PC-3 (cell line): ENCODE data around the gene PDZD2. TPM values are rescaled to one million over a fixed set of nuclear protein-coding genes. Genes with fewer than 3 reads are reported as not detected.

ENCODE experiments used
- ATAC-seq: fragments of 200-7000 bp; cut with Tn5 transposase; 2 replicates; pipeline ENCODE4 v1.9.1; 2020; ENCODE audit warnings: mild to moderate bottlenecking, moderate library complexity
- BruUV-seq: library from RNA; stranded (reverse); fragments of 400-500 nt; replicated peaks from 2 replicates; lab custom pipeline; 2021; lab: Mats Ljungman, UMichigan
- CTCF ChIA-PET: fragments of 300-600 bp; sonication (Branson Sonifier 250); formaldehyde crosslinking; loops from one replicate; lab custom pipeline; 2022; ENCODE audit warnings: antibody characterized with exemption; lab: Charles Lee
- POLR2A ChIA-PET: fragments of 300-600 bp; sonication (Branson Sonifier 250); formaldehyde crosslinking; loops from one replicate; lab custom pipeline; 2022; ENCODE audit warnings: antibody characterized with exemption; ENCODE audit not compliant: unreplicated experiment; lab: Charles Lee
- DNase-seq: peaks from one replicate; pipeline ENCODE4 v3.0.0-alpha.2; 2015
- H2AFZ ChIP-seq: fragments of 300-600 bp; sonication (generic); 2 replicates; pipeline ENCODE4 v1.6.0; 2016; ENCODE audit warnings: antibody characterized with exemption, low read length
- H3F3A ChIP-seq: fragments of 300-600 bp; sonication (generic); one replicate; pipeline ENCODE4 v1.6.0; 2017; ENCODE audit warnings: antibody characterized with exemption, low read length, control low read depth, mild to moderate bottlenecking; ENCODE audit not compliant: unreplicated experiment
- H3K27ac ChIP-seq: fragments of 300-600 bp; sonication (generic); 2 replicates; pipeline ENCODE4 v1.5.1; 2016; ENCODE audit warnings: mild to moderate bottlenecking, low read length
- H3K27me3 ChIP-seq: fragments of 300-600 bp; sonication (generic); 2 replicates; pipeline ENCODE4 v1.6.1; 2016; ENCODE audit warnings: low read length, mixed read lengths
- H3K36me3 ChIP-seq: fragments of 300-600 bp; sonication (generic); 2 replicates; pipeline ENCODE4 v1.6.1; 2016; ENCODE audit warnings: low read depth, mixed run types, low read length, mixed read lengths
- H3K4me1 ChIP-seq: fragments of 300-600 bp; sonication (generic); 2 replicates; pipeline ENCODE4 v1.5.1; 2016; ENCODE audit warnings: low read length; ENCODE audit not compliant: insufficient read depth
- H3K4me2 ChIP-seq: fragments of 300-600 bp; sonication (generic); 2 replicates; pipeline ENCODE4 v1.6.0; 2016; ENCODE audit warnings: low read length
- H3K4me3 ChIP-seq: fragments of 300-600 bp; sonication (generic); 2 replicates; pipeline ENCODE4 v1.5.1; 2016; ENCODE audit warnings: mild to moderate bottlenecking, low read length, mixed read lengths
- H3K79me2 ChIP-seq: fragments of 300-600 bp; sonication (generic); 2 replicates; pipeline ENCODE4 v1.6.1; 2017; ENCODE audit warnings: low read length, mixed read lengths
- H3K9ac ChIP-seq: fragments of 300-600 bp; sonication (generic); 2 replicates; pipeline ENCODE4 v1.6.0; 2016; ENCODE audit warnings: mild to moderate bottlenecking, low read length
- H3K9me2 ChIP-seq: fragments of 300-600 bp; sonication (generic); replicated peaks from 2 replicates; pipeline ENCODE4 v1.6.1; 2016; ENCODE audit warnings: mixed run types, low read length, mixed read lengths
- H3K9me3 ChIP-seq: fragments of 300-600 bp; sonication (generic); 2 replicates; pipeline ENCODE4 v1.6.1; 2016; ENCODE audit warnings: low read length, mixed read lengths
- H4K20me1 ChIP-seq: fragments of 300-600 bp; sonication (generic); 2 replicates; pipeline ENCODE4 v1.6.1; 2016; ENCODE audit warnings: low read length, mixed read lengths
- EZH2 ChIP-seq: fragments of 300-600 bp; sonication (generic); IDR thresholded peaks from one replicate; pipeline ENCODE4 v1.6.1; 2017; ENCODE audit warnings: antibody characterized with exemption, mild to moderate bottlenecking, low read length; ENCODE audit not compliant: unreplicated experiment
- EZH2phosphoT487 ChIP-seq: fragments of 300-600 bp; sonication (generic); IDR thresholded peaks from 2 replicates; pipeline ENCODE4 v1.6.1; 2018; ENCODE audit warnings: mild to moderate bottlenecking, antibody characterized with exemption, low read length, borderline replicate concordance
- intact Hi-C: fragments of 100-400 bp; cut with micrococcal nuclease; formaldehyde crosslinking; loops from 2 replicates; pipeline ENCODE4 v1.9.0; 2023
- total RNA-seq: library from RNA; depleted of rRNA; stranded (reverse); fragments of >200 nt; gene quantifications from 2 replicates; pipeline ENCODE4 v1.2.3, GENCODE V29; 2014
- TF ChIP-seq, protein P1 (sequence below): fragments of 300-600 bp; sonication (generic); conservative IDR thresholded peaks from 2 replicates; pipeline ENCODE4 v1.5.1; 2017; ENCODE audit warnings: antibody characterized with exemption, low read depth, mild to moderate bottlenecking, low read length

PDZD2 gene
- total RNA-seq, 1 experiment from 2014 or later = 2.0 TPM

DNA sequence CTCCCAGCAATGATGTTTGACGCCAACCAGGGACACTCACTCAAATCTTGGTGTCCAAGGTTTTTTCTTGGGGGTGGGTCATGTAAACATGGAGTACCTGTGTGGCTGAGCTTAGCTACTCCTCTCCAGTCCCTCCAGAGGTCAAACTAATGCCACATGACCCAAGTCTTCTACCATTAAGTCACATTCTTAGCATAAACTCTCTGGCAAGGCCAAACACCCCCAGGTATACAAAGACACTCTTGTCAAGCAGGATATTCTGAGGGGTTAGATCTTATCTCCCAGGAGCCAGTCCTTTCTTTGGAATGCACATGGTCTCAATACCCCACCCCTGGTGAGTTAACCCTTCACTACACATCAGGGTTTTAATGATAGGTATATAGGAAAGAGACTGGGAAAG is 161.4 kb downstream of the PDZD2 start:
- Histone ChIP-seq H3K9ac (no peak overlapping the region), H3K4me1 (no peaks in the 10 kb centered on the region), H3K9me3 (no peaks in the 10 kb centered on the region), H3K4me2 (no peak overlapping the region), H3F3A (no peaks in the 10 kb centered on the region), H3K79me2 (no peaks in the 10 kb centered on the region), H3K27me3 (peaks cover 46% of the 10 kb centered on the region), H3K4me3 (no peak overlapping the region), H3K9me2 (no peaks in the 10 kb centered on the region), H3K27ac (no peak overlapping the region), H4K20me1 (no peaks in the 10 kb centered on the region), H3K36me3 (no peaks in the 10 kb centered on the region), H2AFZ (no peak overlapping the region)
- ChIA-PET POLR2A (no interaction called here), CTCF (no interaction called here)
- TF ChIP-seq EZH2phosphoT487 = no peak
- no peak for DNase-seq
- ATAC-seq = no peak
- intact Hi-C loops = no loop called here
- BruUV-seq = no TSS peak

DNA sequence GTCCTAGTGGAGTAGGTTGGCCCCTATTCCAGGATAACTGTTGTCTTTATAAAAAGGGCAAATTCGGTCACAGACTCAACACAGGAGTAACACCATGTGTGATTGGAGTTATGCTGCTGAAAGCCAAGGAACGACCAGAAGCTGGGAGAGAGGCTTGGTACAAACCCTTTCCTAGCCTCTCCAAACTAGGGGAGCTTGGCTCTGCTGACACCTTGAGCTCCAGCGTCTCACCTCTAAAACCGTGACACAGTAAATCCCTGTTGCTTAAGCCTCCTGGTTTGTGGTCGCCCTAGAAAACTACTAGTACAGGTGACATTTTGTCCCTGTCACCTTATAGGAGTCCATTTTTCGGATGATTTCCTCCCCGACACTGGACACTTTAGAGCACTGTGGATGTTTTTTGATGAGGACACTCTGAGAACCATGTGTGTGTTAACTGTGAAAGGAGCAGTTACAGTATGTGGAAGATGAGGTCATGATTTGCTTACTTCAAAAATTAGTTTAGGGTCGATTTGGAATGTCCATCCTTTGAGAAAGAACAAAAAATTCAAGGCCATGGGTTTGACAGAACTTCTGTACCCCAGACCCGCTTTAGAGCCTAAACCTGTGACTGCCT is 167.0 kb downstream of the PDZD2 start:
- no peaks in the 10 kb centered on the region for H3K36me3 ChIP-seq
- no peaks in the 10 kb centered on the region for H3K79me2 ChIP-seq
- no peak overlapping the region for H3K27ac ChIP-seq
- H3K9me3 ChIP-seq = no peaks in the 10 kb centered on the region
- H3F3A ChIP-seq = no peaks in the 10 kb centered on the region
- peaks cover 31% of the 10 kb centered on the region for H3K27me3 ChIP-seq
- ChIA-PET CTCF (no interaction called here), POLR2A (no interaction called here)
- TF ChIP-seq, protein P1, sequence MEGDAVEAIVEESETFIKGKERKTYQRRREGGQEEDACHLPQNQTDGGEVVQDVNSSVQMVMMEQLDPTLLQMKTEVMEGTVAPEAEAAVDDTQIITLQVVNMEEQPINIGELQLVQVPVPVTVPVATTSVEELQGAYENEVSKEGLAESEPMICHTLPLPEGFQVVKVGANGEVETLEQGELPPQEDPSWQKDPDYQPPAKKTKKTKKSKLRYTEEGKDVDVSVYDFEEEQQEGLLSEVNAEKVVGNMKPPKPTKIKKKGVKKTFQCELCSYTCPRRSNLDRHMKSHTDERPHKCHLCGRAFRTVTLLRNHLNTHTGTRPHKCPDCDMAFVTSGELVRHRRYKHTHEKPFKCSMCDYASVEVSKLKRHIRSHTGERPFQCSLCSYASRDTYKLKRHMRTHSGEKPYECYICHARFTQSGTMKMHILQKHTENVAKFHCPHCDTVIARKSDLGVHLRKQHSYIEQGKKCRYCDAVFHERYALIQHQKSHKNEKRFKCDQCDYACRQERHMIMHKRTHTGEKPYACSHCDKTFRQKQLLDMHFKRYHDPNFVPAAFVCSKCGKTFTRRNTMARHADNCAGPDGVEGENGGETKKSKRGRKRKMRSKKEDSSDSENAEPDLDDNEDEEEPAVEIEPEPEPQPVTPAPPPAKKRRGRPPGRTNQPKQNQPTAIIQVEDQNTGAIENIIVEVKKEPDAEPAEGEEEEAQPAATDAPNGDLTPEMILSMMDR = no peak
- TF ChIP-seq EZH2phosphoT487 (no peak), EZH2 (no peak)
- ATAC-seq = no peak
- no peak overlapping the region for H3K9ac ChIP-seq
- H3K4me2 ChIP-seq = no peak overlapping the region
- DNase-seq = no peak
- no peak overlapping the region for H3K4me3 ChIP-seq
- H2AFZ ChIP-seq = no peak overlapping the region
- H4K20me1 ChIP-seq = no peaks in the 10 kb centered on the region
- H3K9me2 ChIP-seq = no peaks in the 10 kb centered on the region
- H3K4me1 ChIP-seq = no peaks in the 10 kb centered on the region
- no TSS peak for BruUV-seq
- intact Hi-C loops = no loop called here

DNA sequence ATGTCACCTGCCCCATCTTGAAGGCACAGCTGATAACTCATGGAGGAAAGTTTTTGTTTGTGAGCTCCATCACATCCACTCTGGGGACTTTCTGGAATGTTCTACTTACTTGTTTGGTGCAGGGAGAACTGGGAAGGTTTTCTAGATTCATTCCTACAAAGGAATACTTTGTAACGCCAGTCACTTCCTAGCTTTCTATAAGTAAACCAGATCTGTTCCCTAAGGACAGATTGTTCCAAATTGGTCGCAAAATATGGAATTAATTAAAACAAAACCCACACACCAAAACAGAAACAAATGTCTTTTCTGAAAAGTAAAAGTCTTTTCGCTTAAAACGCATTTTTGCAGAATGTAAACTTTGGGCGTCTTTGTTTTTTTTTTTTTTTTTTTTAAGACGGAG is 167.6 kb downstream of the PDZD2 start:
- no TSS peak for BruUV-seq

More for the DNA sequence above, 167.6 kb downstream of the PDZD2 start:
- POLR2A ChIA-PET = no interaction called here
- H3F3A ChIP-seq = no peaks in the 10 kb centered on the region
- CTCF ChIA-PET = no interaction called here
- peaks cover 3% of the 10 kb centered on the region; the same call in 1 of the 2 replicates for H3K4me1 ChIP-seq
- intact Hi-C loops = no loop called here
- TF ChIP-seq EZH2 (no peak), EZH2phosphoT487 (no peak)
- TF ChIP-seq, protein P1 = no peak
- no peak overlapping the region for H3K4me3 ChIP-seq
- no peak overlapping the region for H3K4me2 ChIP-seq
- H3K9ac ChIP-seq = no peak overlapping the region
- no peak overlapping the region for H2AFZ ChIP-seq
- H3K9me2 ChIP-seq = no peaks in the 10 kb centered on the region
- H3K9me3 ChIP-seq = no peaks in the 10 kb centered on the region
- DNase-seq = no peak
- H4K20me1 ChIP-seq = no peaks in the 10 kb centered on the region
- H3K79me2 ChIP-seq = no peaks in the 10 kb centered on the region
- H3K36me3 ChIP-seq = no peaks in the 10 kb centered on the region
- no peak for ATAC-seq
- H3K27me3 ChIP-seq = peaks cover 28% of the 10 kb centered on the region
- no peak overlapping the region for H3K27ac ChIP-seq
